ENCODE results near the gene MYLK.

- no peak for TF ChIP-seq POLR2A (IDR thresholded peaks at IDR 0.05)
- TF ChIP-seq, protein P1, sequence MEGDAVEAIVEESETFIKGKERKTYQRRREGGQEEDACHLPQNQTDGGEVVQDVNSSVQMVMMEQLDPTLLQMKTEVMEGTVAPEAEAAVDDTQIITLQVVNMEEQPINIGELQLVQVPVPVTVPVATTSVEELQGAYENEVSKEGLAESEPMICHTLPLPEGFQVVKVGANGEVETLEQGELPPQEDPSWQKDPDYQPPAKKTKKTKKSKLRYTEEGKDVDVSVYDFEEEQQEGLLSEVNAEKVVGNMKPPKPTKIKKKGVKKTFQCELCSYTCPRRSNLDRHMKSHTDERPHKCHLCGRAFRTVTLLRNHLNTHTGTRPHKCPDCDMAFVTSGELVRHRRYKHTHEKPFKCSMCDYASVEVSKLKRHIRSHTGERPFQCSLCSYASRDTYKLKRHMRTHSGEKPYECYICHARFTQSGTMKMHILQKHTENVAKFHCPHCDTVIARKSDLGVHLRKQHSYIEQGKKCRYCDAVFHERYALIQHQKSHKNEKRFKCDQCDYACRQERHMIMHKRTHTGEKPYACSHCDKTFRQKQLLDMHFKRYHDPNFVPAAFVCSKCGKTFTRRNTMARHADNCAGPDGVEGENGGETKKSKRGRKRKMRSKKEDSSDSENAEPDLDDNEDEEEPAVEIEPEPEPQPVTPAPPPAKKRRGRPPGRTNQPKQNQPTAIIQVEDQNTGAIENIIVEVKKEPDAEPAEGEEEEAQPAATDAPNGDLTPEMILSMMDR (IDR thresholded peaks at IDR 0.05) = no peak
Observed at GRCh38 chr3:123843668-123844067, 40.5 kb downstream of the MYLK start.

Data from stomach (tissue), 4 donors.